ENCODE data around the gene NMU. TPM values are rescaled to one million over a fixed set of nuclear protein-coding genes. Genes with fewer than 3 reads are reported as not detected.
A peak's percentile ranks its signal among the peaks of the same experiment; 100 is the strongest.
"Not testable (repeated sequence)": the region's sequence is repeated elsewhere in the genome, so short reads cannot be mapped to it uniquely, and the experiment has no call there.

The NMU gene
- total and polyA plus RNA-seq, 2 experiments from 2014 or later: not detected

DNA sequence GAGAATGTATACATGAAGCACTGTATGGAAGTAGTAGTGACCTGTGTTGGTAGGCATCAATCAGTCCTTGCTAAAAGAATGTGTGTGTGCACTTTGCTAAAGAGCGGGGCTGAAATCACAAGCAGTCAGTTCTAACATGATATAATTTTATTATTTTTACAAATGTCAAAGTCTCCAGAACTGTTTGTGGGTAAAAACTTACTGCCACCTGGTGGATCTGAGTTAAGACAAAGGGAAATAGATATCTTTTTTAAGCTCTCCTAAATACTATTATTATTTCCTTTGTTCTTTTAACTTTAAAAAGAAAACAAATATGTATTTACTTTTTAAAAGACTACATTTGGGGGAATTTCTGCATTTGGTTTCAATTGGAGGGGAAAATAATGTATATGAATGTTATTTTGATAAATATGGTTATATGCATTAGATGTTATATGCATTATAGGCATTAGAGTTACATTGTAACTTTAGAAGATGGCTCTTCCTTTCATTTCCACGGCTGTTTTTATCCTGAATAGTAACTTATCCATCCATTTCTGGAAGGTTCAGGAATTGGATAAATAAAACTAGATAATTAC lies 81.6 kb downstream of the NMU start:
- Histone ChIP-seq H3K9me2 (ENCODE audit: insufficient read depth) (no peaks in the 10 kb centered on the region), H3K4me1 (ENCODE audit: insufficient read depth) (peaks cover 17% of the 10 kb centered on the region), H3K9me3 (ENCODE audit: low read depth) (no peaks in the 10 kb centered on the region), H2AFZ (no peak overlapping the region), H3K4me2 (ENCODE audit: unreplicated experiment) (peak overlapping the region; percentile 81), H3K27me3 (replicated peaks; ENCODE audit: insufficient read depth) (no peaks in the 10 kb centered on the region), H4K20me1 (ENCODE audit: insufficient read depth) (no peaks in the 10 kb centered on the region), H3K9ac (no peak overlapping the region), H3K4me3 (no peak overlapping the region), H3F3A (ENCODE audit: insufficient read depth) (peaks cover 18% of the 10 kb centered on the region), H3K27ac (no peak overlapping the region), H3K36me3 (ENCODE audit: low read depth) (no peaks in the 10 kb centered on the region), H3K79me2 (ENCODE audit: insufficient read depth) (no peaks in the 10 kb centered on the region)
- DNase-seq: peak; percentile 75
- no peak for TF ChIP-seq EZH2phosphoT487 (IDR thresholded peaks at IDR 0.05; ENCODE audit: insufficient read depth, low read depth)
- no peak for TF ChIP-seq EZH2 (IDR thresholded peaks at IDR 0.05; ENCODE audit: insufficient read depth, poor library complexity, severe bottlenecking)
- WGBS, 2 experiments (ENCODE audit: low coverage in 1 of 2, low lambda C conversion rate in 2 of 2, missing lambda C conversion rate in 2 of 2): 13% methylated on average over 2 of the region's 2 CpGs
- in situ Hi-C loops (cut with MboI): loop anchor here (25.0 kb wide), 1 partner anchor 542 kb away; no protein-coding TSS in a partner anchor

DNA sequence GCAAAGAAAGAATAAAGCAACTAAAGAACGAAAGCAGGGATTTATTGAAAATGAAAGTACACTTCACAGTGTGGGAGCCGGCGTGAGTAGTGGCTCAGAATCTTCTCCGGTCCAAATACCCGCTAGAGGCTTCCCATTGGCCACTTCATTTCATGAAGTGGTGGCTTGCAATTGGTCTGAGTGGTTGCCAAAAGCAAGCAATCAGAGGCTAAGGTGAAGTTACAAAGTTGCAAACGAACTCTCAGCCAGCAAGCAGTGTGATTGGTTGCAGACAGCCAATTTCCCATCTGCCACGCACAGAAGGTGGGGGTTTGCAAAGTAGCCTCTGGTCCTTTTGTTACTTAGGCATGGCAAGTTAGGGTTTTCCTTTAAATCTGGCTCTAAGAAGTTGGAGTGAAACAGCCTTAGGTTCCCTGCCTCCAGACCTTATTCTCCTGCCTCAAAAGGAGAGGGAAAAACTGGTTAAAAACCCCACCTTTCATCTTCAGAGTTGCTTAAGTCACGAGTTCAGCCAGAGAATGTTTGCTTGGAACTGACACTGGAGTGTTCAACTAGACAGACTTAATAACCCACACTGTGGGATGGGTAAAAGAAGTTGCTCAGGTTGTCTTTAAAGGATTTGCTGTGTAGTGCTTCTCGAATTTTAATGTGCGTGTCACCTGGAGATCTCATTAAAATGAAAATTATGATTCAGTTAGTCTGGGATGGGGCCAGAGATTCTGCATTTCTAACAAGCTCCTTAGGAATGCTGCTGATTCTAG lies 82.5 kb downstream of the NMU start:
- Histone ChIP-seq H3K27me3 (replicated peaks; ENCODE audit: insufficient read depth) (no peaks in the 10 kb centered on the region), H3K79me2 (ENCODE audit: insufficient read depth) (0 out of 2 replicates have a peak, but pooled peaks cover under 1% of the 10 kb centered on the region), H3K9ac (peak overlapping the region; percentile 73), H3K4me1 (ENCODE audit: insufficient read depth) (peaks cover 21% of the 10 kb centered on the region), H3K27ac (peak overlapping the region; percentile 49), H3K4me3 (peak overlapping the region; percentile 73), H4K20me1 (ENCODE audit: insufficient read depth) (no peaks in the 10 kb centered on the region), H3K9me3 (ENCODE audit: low read depth) (no peaks in the 10 kb centered on the region), H3K36me3 (ENCODE audit: low read depth) (no peaks in the 10 kb centered on the region), H2AFZ (peak overlapping the region; percentile 80), H3F3A (ENCODE audit: insufficient read depth) (peaks cover 25% of the 10 kb centered on the region), H3K9me2 (ENCODE audit: insufficient read depth) (no peaks in the 10 kb centered on the region), H3K4me2 (ENCODE audit: unreplicated experiment) (peak overlapping the region; percentile 81)
- TF ChIP-seq EZH2 (IDR thresholded peaks at IDR 0.05; ENCODE audit: insufficient read depth, poor library complexity, severe bottlenecking) (no peak), EZH2phosphoT487 (IDR thresholded peaks at IDR 0.05; ENCODE audit: insufficient read depth, low read depth) (no peak)
- peak; percentile 84 for DNase-seq
- in situ Hi-C loops (cut with MboI): loop anchor here (25.0 kb wide), 1 partner anchor 541 kb away; no protein-coding TSS in a partner anchor
- 36 to 39% methylated on average over 10 of the region's 10 CpGs for WGBS, 2 experiments (ENCODE audit: low coverage in 1 of 2, low lambda C conversion rate in 2 of 2, missing lambda C conversion rate in 2 of 2)

DNA sequence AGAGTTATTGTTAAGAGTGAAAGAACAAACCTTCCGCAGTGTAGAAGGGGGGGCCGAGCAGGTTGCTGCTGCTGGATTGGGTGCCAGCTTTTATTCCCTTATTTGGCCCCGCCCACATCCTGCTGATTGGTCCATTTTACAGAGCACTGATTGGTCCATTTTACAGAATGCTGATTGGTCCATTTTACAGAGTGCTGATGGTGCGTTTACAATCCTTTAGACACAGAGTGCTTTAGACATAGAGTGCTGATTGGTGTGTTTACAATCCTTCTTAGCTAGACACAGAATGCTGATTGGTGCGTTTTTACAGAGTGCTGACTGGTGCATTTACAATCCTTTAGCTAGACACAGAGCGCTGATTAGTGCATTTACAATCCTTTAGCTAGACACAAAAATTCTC lies 84.1 kb downstream of the NMU start:
- H3K9me2 ChIP-seq (ENCODE audit: insufficient read depth); DNase-seq; H2AFZ ChIP-seq; H3K9ac ChIP-seq; H3K4me2 ChIP-seq (ENCODE audit: unreplicated experiment); H3K36me3 ChIP-seq (ENCODE audit: low read depth); H3K27ac ChIP-seq; H3K79me2 ChIP-seq (ENCODE audit: insufficient read depth); H3K9me3 ChIP-seq (ENCODE audit: low read depth); H3K27me3 ChIP-seq (replicated peaks; ENCODE audit: insufficient read depth); H4K20me1 ChIP-seq (ENCODE audit: insufficient read depth); H3K4me3 ChIP-seq: not testable (repeated sequence)
- H3K4me1 ChIP-seq (ENCODE audit: insufficient read depth): peaks cover 30% of the 10 kb centered on the region
- WGBS, 2 experiments (ENCODE audit: low coverage in 1 of 2, low lambda C conversion rate in 2 of 2, missing lambda C conversion rate in 2 of 2): 81 to 83% methylated on average over 6 of the region's 6 CpGs
- in situ Hi-C loops (cut with MboI): loop anchor here (25.0 kb wide), 1 partner anchor 540 kb away; no protein-coding TSS in a partner anchor
- peaks cover 41% of the 10 kb centered on the region for H3F3A ChIP-seq (ENCODE audit: insufficient read depth)

DNA sequence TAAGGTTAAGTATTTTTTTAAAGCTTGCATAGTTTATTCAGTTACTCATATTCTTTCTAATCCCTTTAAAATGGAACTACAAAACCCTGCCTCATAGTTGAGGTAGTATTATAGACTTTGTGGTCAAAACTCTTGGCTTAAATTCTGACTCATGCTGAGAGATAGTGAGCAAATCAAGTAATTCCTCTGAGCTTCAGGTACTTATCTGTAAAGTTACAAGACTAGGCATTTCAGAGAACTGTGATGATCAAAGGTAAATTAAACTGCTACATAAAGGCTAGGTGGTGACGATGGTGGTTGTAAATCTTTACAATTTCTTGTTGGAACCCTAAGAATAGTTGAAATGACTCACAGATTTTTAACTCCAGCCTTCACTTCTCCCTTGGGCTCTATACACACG lies 86.2 kb downstream of the NMU start:
- peaks cover 47% of the 10 kb centered on the region for H3F3A ChIP-seq (ENCODE audit: insufficient read depth)
- WGBS, 2 experiments (ENCODE audit: low coverage in 1 of 2, low lambda C conversion rate in 2 of 2, missing lambda C conversion rate in 2 of 2): 26 to 34% methylated on average over 2 of the region's 2 CpGs
- no peaks in the 10 kb centered on the region for H3K9me2 ChIP-seq (ENCODE audit: insufficient read depth)
- H3K9me3 ChIP-seq (ENCODE audit: low read depth): no peaks in the 10 kb centered on the region
- in situ Hi-C loops (cut with MboI): loop anchor here (25.0 kb wide), 1 partner anchor 538 kb away; no protein-coding TSS in a partner anchor
- H3K9ac ChIP-seq: no peak overlapping the region
- peaks cover 12% of the 10 kb centered on the region for H3K79me2 ChIP-seq (ENCODE audit: insufficient read depth)
- peak overlapping the region; percentile 47 for H3K27ac ChIP-seq
- H2AFZ ChIP-seq: no peak overlapping the region
- TF ChIP-seq EZH2 (IDR thresholded peaks at IDR 0.05; ENCODE audit: insufficient read depth, poor library complexity, severe bottlenecking): no peak
- no peak for TF ChIP-seq EZH2phosphoT487 (IDR thresholded peaks at IDR 0.05; ENCODE audit: insufficient read depth, low read depth)
- H3K27me3 ChIP-seq (replicated peaks; ENCODE audit: insufficient read depth): no peaks in the 10 kb centered on the region
- H3K4me2 ChIP-seq (ENCODE audit: unreplicated experiment): peak overlapping the region; percentile 54
- DNase-seq: peak; percentile 86
- H4K20me1 ChIP-seq (ENCODE audit: insufficient read depth): no peaks in the 10 kb centered on the region
- peaks cover 30% of the 10 kb centered on the region for H3K4me1 ChIP-seq (ENCODE audit: insufficient read depth)
- H3K36me3 ChIP-seq (ENCODE audit: low read depth): no peaks in the 10 kb centered on the region
- H3K4me3 ChIP-seq: peak overlapping the region; percentile 17; the same call in 1 of the 2 replicates
